ENCODE results near the gene CNTN4. TPM values are rescaled to one million over a fixed set of nuclear protein-coding genes. Genes with fewer than 3 reads are reported as not detected.

CNTN4 gene
- total and polyA plus RNA-seq, 2 of the 8 experiments (the other 6 are each of a cell fraction or from before 2014, with no cell fraction given) = 0.41 to 2.2 TPM

DNA sequence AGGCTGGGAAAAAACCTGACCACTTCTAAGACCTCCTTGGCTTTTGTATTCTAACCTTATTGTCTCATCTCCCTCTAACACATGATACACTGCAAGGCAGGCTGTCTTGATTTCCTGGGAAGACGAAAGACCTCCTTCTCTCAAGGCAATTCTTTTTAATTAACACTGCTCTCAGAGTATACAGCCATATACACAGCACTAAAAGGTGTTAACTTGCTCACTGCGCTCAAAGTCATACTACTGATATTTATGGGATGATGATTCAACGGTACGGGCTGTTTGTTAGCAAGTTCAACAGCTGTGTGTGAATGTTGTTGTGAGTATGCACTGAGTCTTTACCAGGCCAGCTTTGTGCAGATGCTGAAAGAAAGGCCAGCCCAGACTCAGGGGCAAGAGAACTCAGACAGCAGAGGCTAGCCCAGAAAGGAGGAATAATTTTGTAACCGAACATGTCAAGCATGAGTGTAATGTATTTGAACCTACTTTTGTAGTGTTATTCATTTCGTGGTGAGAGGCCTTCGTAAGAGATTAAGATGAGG lies 781.6 kb downstream of the CNTN4 start (continued):
- TF ChIP-seq NANOG (IDR thresholded peaks at IDR 0.05; ENCODE audit: insufficient read depth, low read depth, low read length, poor library complexity, severe bottlenecking) (no peak), POU5F1 (IDR thresholded peaks at IDR 0.05; ENCODE audit: low read depth, low read length) (no peak), SP1 (IDR thresholded peaks at IDR 0.05; ENCODE audit: low read depth, low read length) (no peak)
